ENCODE measurements around the gene FBXW10B.
"Not testable (repeated sequence)": the region's sequence is repeated elsewhere in the genome, so short reads cannot be mapped to it uniquely, and the experiment has no call there.

DNA sequence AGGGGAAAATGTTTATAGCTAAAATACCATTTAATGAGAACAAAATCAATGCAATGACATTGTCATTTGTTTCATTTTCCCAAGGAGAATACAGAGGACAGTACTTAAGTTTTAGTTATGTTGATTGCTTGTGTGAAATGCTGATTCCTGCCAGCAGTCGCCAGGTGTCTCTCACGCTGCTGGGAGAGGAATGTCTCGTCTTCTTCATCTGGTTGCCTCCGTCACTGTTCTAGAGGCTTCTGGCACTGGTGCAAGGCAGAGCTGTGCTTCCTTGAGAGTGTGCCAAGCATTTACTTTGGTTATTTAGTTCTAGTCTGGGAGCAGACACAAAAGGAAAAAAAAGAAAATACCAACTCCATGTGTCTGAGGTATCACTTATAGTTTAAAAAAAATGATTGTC lies 45.6 kb downstream of the FBXW10B start:
- TF ChIP-seq POLR2A, CTCF (IDR thresholded peaks at IDR 0.05): not testable (repeated sequence)

Measured in ovary (tissue), 3 donors.